HepG2 (cell line): ENCODE measurements around the gene TUBB4B. TPM values are rescaled to one million over a fixed set of nuclear protein-coding genes. Genes with fewer than 3 reads are reported as not detected.
A peak's percentile ranks its signal among the peaks of the same experiment; 100 is the strongest.

Experiments used
- ADNP ChIP-seq: sonication (generic); formaldehyde crosslinking; IDR thresholded peaks from 2 replicates; pipeline ENCODE4 v1.4.0; 2020; ENCODE audit warnings: missing genetic modification reagents
- HNRNPLL ChIP-seq: fragments of 200-400 bp; formaldehyde crosslinking; IDR thresholded peaks from 2 replicates; pipeline ENCODE4 v1.6.1; 2017; ENCODE audit warnings: mild to moderate bottlenecking, low read depth, low read length; ENCODE audit not compliant: poor library complexity, severe bottlenecking
- IRF1 ChIP-seq: sonication (generic); formaldehyde crosslinking; IDR thresholded peaks from 2 replicates; pipeline ENCODE4 v1.4.0; 2020; ENCODE audit warnings: low read depth, mild to moderate bottlenecking, missing genetic modification reagents
- IRX3 ChIP-seq: sonication (generic); formaldehyde crosslinking; IDR thresholded peaks from 2 replicates; pipeline ENCODE4 v1.8.1; 2023; ENCODE audit warnings: mild to moderate bottlenecking, low read depth, missing genetic modification reagents, borderline replicate concordance
- KLF13 ChIP-seq: sonication (generic); formaldehyde crosslinking; IDR thresholded peaks from 2 replicates; pipeline ENCODE4 v1.4.0; 2020; ENCODE audit warnings: mild to moderate bottlenecking, missing genetic modification reagents
- NR2F1 ChIP-seq, 2 experiments: fragments of 450-650 bp in 1 of 2; formaldehyde crosslinking in 1 of 2; IDR thresholded peaks; 2 replicates each; pipeline versions ENCODE4 v1.5.0 to v1.6.1; 2016 to 2020; ENCODE audit warnings: mild to moderate bottlenecking in 1 of 2, missing compliant biosample characterization in 1 of 2, missing genetic modification reagents in 1 of 2, moderate library complexity in 1 of 2
- PRDM15 ChIP-seq: sonication (generic); formaldehyde crosslinking; IDR thresholded peaks from 2 replicates; pipeline ENCODE4 v1.4.0; 2020; ENCODE audit warnings: missing genetic modification reagents
- PREB ChIP-seq: sonication (generic); formaldehyde crosslinking; IDR thresholded peaks from 2 replicates; pipeline ENCODE4 v1.4.0; 2020; ENCODE audit warnings: missing genetic modification reagents
- SP2 ChIP-seq: sonication (generic); formaldehyde crosslinking; IDR thresholded peaks from 2 replicates; pipeline ENCODE4 v1.5.1; 2020; ENCODE audit warnings: mild to moderate bottlenecking, missing genetic modification reagents
- TCF7 ChIP-seq: sonication (generic); IDR thresholded peaks from 2 replicates; pipeline ENCODE4 v1.6.1; 2016; ENCODE audit warnings: antibody characterized with exemption, low read depth
- TMF1 ChIP-seq: sonication (generic); formaldehyde crosslinking; IDR thresholded peaks from 2 replicates; pipeline ENCODE4 v1.8.1; 2022; ENCODE audit warnings: low read depth, missing genetic modification reagents
- TRIM22 ChIP-seq: fragments of 450-650 bp; IDR thresholded peaks from 2 replicates; pipeline ENCODE4 v1.6.1; 2017
- ZBTB33 ChIP-seq: sonication (generic); formaldehyde crosslinking; IDR thresholded peaks from 2 replicates; pipeline ENCODE4 v1.4.0; 2020; ENCODE audit warnings: missing genetic modification reagents
- ZFP62 ChIP-seq: sonication (generic); formaldehyde crosslinking; IDR thresholded peaks from 2 replicates; pipeline ENCODE4 v1.4.0; 2020; ENCODE audit warnings: missing genetic modification reagents
- ZNF615 ChIP-seq: sonication (generic); formaldehyde crosslinking; IDR thresholded peaks from 2 replicates; pipeline ENCODE4 v1.5.0; 2020; ENCODE audit warnings: mild to moderate bottlenecking, missing genetic modification reagents, borderline replicate concordance
- ZNF746 ChIP-seq: sonication (generic); formaldehyde crosslinking; IDR thresholded peaks from 2 replicates; pipeline ENCODE4 v1.8.0; 2022; ENCODE audit warnings: mild to moderate bottlenecking, missing genetic modification reagents
- ZSCAN25 ChIP-seq: sonication (generic); formaldehyde crosslinking; IDR thresholded peaks from 2 replicates; pipeline ENCODE4 v1.8.0; 2022; ENCODE audit warnings: mild to moderate bottlenecking, missing genetic modification reagents
- polyA plus RNA-seq, 8 experiments: library from polyadenylated mRNA; depleted of rRNA in 3 of 8; stranded (reverse) in 7 of 8; unstranded in 1 of 8; fragments of >200 nt; fragmentation: Illumina TruSeq in 4 of 8; extraction: Trizol in 4 of 8; gene quantifications; 2 replicates each; pipeline versions ENCODE4 v1.2.1 to v1.2.3, GENCODE V29; 2011 to 2016; ENCODE audit warnings: low read depth in 4 of 8, missing spikeins in 1 of 8, mixed read lengths in 1 of 8; ENCODE audit not compliant: insufficient read depth in 1 of 8
- total RNA-seq, 5 experiments: library from RNA; depleted of rRNA; stranded (reverse); fragments of >200 nt; fragmentation: Illumina TruSeq; extraction: Trizol; gene quantifications; 2 replicates each; pipeline ENCODE4 v1.2.3, GENCODE V29; 2016; ENCODE audit warnings: low read depth in 1 of 5

The TUBB4B gene
- total and polyA plus RNA-seq, 2 of the 13 experiments (the other 11 are each of a cell fraction or from before 2014, with no cell fraction given) = 182 to 412 TPM

GRCh38 chr9:137254624-137255447 is 13.7 kb downstream of the TUBB4B start, which contains the start of gene NELFB (continued):
- TF ChIP-seq ZBTB33 (CRISPR knock-in tag) (no peak), IRF1 (no peak), KLF13 (no peak), TRIM22 (no peak), ZSCAN25 (CRISPR knock-in tag) (no peak; the same call in 1 of the 2 replicates), HNRNPLL (peak; percentile 55), SP2 (CRISPR knock-in tag) (peak; percentile 52), IRX3 (CRISPR knock-in tag) (peak; percentile 86; the same call in 1 of the 2 replicates), NR2F1 (CRISPR knock-in tag; IDR thresholded peaks at IDR 0.05) (no peak), ZNF746 (peak; percentile 79), ZNF615 (CRISPR knock-in tag) (no peak), ADNP (CRISPR knock-in tag) (no peak), TMF1 (CRISPR knock-in tag) (no peak), PREB (CRISPR knock-in tag) (no peak), PRDM15 (peak; percentile 61), TCF7 (no peak), ZFP62 (CRISPR knock-in tag) (no peak; the same call in 1 of the 2 replicates)
